ENCODE data around the gene TMEM61.

- TF ChIP-seq CTCF (conservative IDR thresholded peaks at IDR 0.05 in 1 of 2, IDR thresholded peaks at IDR 0.05 in 1 of 2; ENCODE audit: extremely low read depth in 1 of 2, insufficient read depth in 1 of 2, low read depth in 1 of 2, low read length in 2 of 2): no peak
- TF ChIP-seq EZH2 (IDR thresholded peaks at IDR 0.05; ENCODE audit: borderline replicate concordance, low read length): no peak
Measured at GRCh38 chr1:54962612-54963395, 17.6 kb upstream of the TMEM61 start.
